Loucy (cell line): ENCODE measurements around the gene GMPPA.

Source experiments
- H2AFZ ChIP-seq: fragments of 200-600 bp; sonication (generic); 2 replicates; pipeline ENCODE4 v1.6.0; 2016; ENCODE audit warnings: antibody characterized with exemption, mild to moderate bottlenecking, low read length, moderate library complexity
- H3F3A ChIP-seq: fragments of 200-600 bp; 2 replicates; pipeline ENCODE4 v1.6.0; 2016; ENCODE audit warnings: antibody characterized with exemption, low read depth, mild to moderate bottlenecking
- H3K27me3 ChIP-seq: fragments of 200-600 bp; sonication (generic); 2 replicates; pipeline ENCODE4 v1.6.1; 2014; ENCODE audit warnings: low read length, mild to moderate bottlenecking; ENCODE audit not compliant: insufficient read depth, poor library complexity, severe bottlenecking
- H3K36me3 ChIP-seq: fragments of 200-600 bp; sonication (generic); 2 replicates; pipeline ENCODE4 v1.6.1; 2016; ENCODE audit warnings: low read length; ENCODE audit not compliant: insufficient read depth
- H3K4me1 ChIP-seq: fragments of 200-600 bp; sonication (generic); 2 replicates; pipeline ENCODE4 v1.5.1; 2014; ENCODE audit warnings: low read length, mild to moderate bottlenecking; ENCODE audit not compliant: insufficient read depth, poor library complexity, severe bottlenecking
- H3K4me2 ChIP-seq: fragments of 200-600 bp; sonication (generic); 2 replicates; pipeline ENCODE4 v1.6.0; 2014; ENCODE audit warnings: antibody characterized with exemption, low read length, low read depth, mild to moderate bottlenecking; ENCODE audit not compliant: poor library complexity, severe bottlenecking
- H3K4me3 ChIP-seq: fragments of 200-600 bp; sonication (generic); 2 replicates; pipeline ENCODE4 v1.5.1; 2014; ENCODE audit warnings: low read length, mild to moderate bottlenecking, mixed read lengths; ENCODE audit not compliant: poor library complexity, severe bottlenecking
- H3K79me2 ChIP-seq: fragments of 200-600 bp; sonication (generic); 2 replicates; pipeline ENCODE4 v1.6.1; 2014; ENCODE audit warnings: low read length; ENCODE audit not compliant: insufficient read depth
- H3K9ac ChIP-seq: fragments of 200-600 bp; sonication (generic); 2 replicates; pipeline ENCODE4 v1.6.0; 2014; ENCODE audit warnings: mild to moderate bottlenecking, low read depth, low read length, moderate library complexity; ENCODE audit not compliant: poor library complexity, severe bottlenecking
- H3K9me2 ChIP-seq: fragments of 200-600 bp; sonication (generic); replicated peaks from 2 replicates; pipeline ENCODE4 v1.6.1; 2016; ENCODE audit warnings: low read depth, low read length, mixed read lengths
- H3K9me3 ChIP-seq: fragments of 200-600 bp; sonication (generic); 2 replicates; pipeline ENCODE4 v1.6.1; 2014; ENCODE audit warnings: mild to moderate bottlenecking, antibody characterized with exemption, low read length, low read depth; ENCODE audit not compliant: insufficient read depth
- H4K20me1 ChIP-seq: fragments of 200-600 bp; sonication (generic); 2 replicates; pipeline ENCODE4 v1.6.0; 2014; ENCODE audit warnings: antibody characterized with exemption, low read length, mild to moderate bottlenecking; ENCODE audit not compliant: insufficient read depth, poor library complexity, severe bottlenecking
- CTCF ChIP-seq: fragments of 200-600 bp; sonication (generic); conservative IDR thresholded peaks from 2 replicates; pipeline ENCODE4 v1.5.1; 2014; ENCODE audit warnings: mild to moderate bottlenecking, antibody characterized with exemption, low read length
- EZH2phosphoT487 ChIP-seq: fragments of 200-600 bp; IDR thresholded peaks from 2 replicates; pipeline ENCODE4 v1.6.1; 2018; ENCODE audit warnings: antibody characterized with exemption, mild to moderate bottlenecking, moderate library complexity, borderline replicate concordance

GMPPA gene

GRCh38 chr2:219536967-219537366, 38.3 kb downstream of the GMPPA start:
- Histone ChIP-seq H3K36me3 (no peaks in the 10 kb centered on the region), H2AFZ (no peak overlapping the region), H3F3A (no peaks in the 10 kb centered on the region), H3K4me3 (no peak overlapping the region), H3K9me3 (no peaks in the 10 kb centered on the region), H3K9ac (no peak overlapping the region), H3K79me2 (no peaks in the 10 kb centered on the region), H3K4me1 (no peaks in the 10 kb centered on the region), H3K4me2 (no peak overlapping the region), H4K20me1 (no peaks in the 10 kb centered on the region), H3K9me2 (no peaks in the 10 kb centered on the region), H3K27me3 (no peaks in the 10 kb centered on the region)
- TF ChIP-seq EZH2phosphoT487 (no peak), CTCF (no peak)

- H3K9me3 ChIP-seq, result no peaks in the 10 kb centered on the region
- H3K79me2 ChIP-seq, result no peaks in the 10 kb centered on the region
- H3F3A ChIP-seq, result no peaks in the 10 kb centered on the region
- H3K4me1 ChIP-seq, result peaks cover 6% of the 10 kb centered on the region
- TF ChIP-seq CTCF, result no peak
- no peak for TF ChIP-seq EZH2phosphoT487
- no peaks in the 10 kb centered on the region for H3K9me2 ChIP-seq
- no peak overlapping the region for H3K9ac ChIP-seq
- H4K20me1 ChIP-seq, result peaks cover 6% of the 10 kb centered on the region
- H3K4me2 ChIP-seq, result no peak overlapping the region
- no peaks in the 10 kb centered on the region for H3K27me3 ChIP-seq
- no peak overlapping the region for H2AFZ ChIP-seq
- H3K36me3 ChIP-seq, result no peaks in the 10 kb centered on the region
- no peak overlapping the region for H3K4me3 ChIP-seq
These were observed 39.2 kb downstream of the GMPPA start for GRCh38 chr2:219537657-219538488.

GRCh38 chr2:219538504-219538951, 39.8 kb downstream of the GMPPA start:
- Histone ChIP-seq H3K79me2 (no peaks in the 10 kb centered on the region), H3K36me3 (no peaks in the 10 kb centered on the region), H3K4me3 (no peak overlapping the region), H3K4me1 (peaks cover 10% of the 10 kb centered on the region), H3K4me2 (no peak overlapping the region), H3K9ac (no peak overlapping the region), H2AFZ (no peak overlapping the region), H3F3A (no peaks in the 10 kb centered on the region), H3K9me2 (no peaks in the 10 kb centered on the region), H3K9me3 (no peaks in the 10 kb centered on the region), H4K20me1 (peaks cover 7% of the 10 kb centered on the region), H3K27me3 (no peaks in the 10 kb centered on the region)
- no peak for TF ChIP-seq EZH2phosphoT487
- TF ChIP-seq CTCF, result no peak
